Neural cell (in vitro differentiated cells): ENCODE results near the gene STK10.

Experiments
- CTCF ChIP-seq: fragments of 450-650 bp; IDR thresholded peaks from 2 replicates; pipeline ENCODE4 v1.5.1; 2014; ENCODE audit warnings: antibody characterized with exemption, mild to moderate bottlenecking, moderate library complexity; ENCODE audit not compliant: poor library complexity, severe bottlenecking
- EP300 ChIP-seq: fragments of 450-650 bp; conservative IDR thresholded peaks from 2 replicates; pipeline ENCODE4 v1.6.1; 2014; ENCODE audit warnings: antibody characterized with exemption, mild to moderate bottlenecking, moderate library complexity; ENCODE audit not compliant: poor library complexity, severe bottlenecking
- EZH2 ChIP-seq: fragments of 200-600, 300-800 bp; shearing (Covaris generic), sonication (generic); IDR thresholded peaks from 2 replicates; pipeline ENCODE4 v1.6.1; 2014; ENCODE audit warnings: antibody characterized with exemption, low read length, borderline replicate concordance, mild to moderate bottlenecking; ENCODE audit not compliant: insufficient read depth, poor library complexity, severe bottlenecking
- MXI1 ChIP-seq: fragments of 450-650 bp; conservative IDR thresholded peaks from 2 replicates; pipeline ENCODE4 v1.6.1; 2014; ENCODE audit warnings: antibody characterized with exemption, mild to moderate bottlenecking; ENCODE audit not compliant: poor library complexity, severe bottlenecking
- POLR2AphosphoS5 ChIP-seq: IDR thresholded peaks from 2 replicates; pipeline ENCODE4 v1.6.1; 2012
- SMC3 ChIP-seq: fragments of 450-650 bp; conservative IDR thresholded peaks from 2 replicates; pipeline ENCODE4 v1.6.1; 2014; ENCODE audit warnings: antibody characterized with exemption, mild to moderate bottlenecking, moderate library complexity; ENCODE audit not compliant: poor library complexity

- TF ChIP-seq POLR2AphosphoS5: no peak
- TF ChIP-seq CTCF: no peak
- no peak for TF ChIP-seq EZH2
- no peak for TF ChIP-seq SMC3
- no peak for TF ChIP-seq MXI1
- no peak for TF ChIP-seq EP300
These were observed 24.7 kb downstream of the STK10 start for GRCh38 chr5:172163346-172163745.
